Muscle of arm (tissue), 12 donors: ENCODE data around the gene POLL. TPM values are rescaled to one million over a fixed set of nuclear protein-coding genes. Genes with fewer than 3 reads are reported as not detected.
"Not testable (repeated sequence)": the region's sequence is repeated elsewhere in the genome, so short reads cannot be mapped to it uniquely, and the experiment has no call there.

Experiments used
- DNase-seq: peaks from one replicate; pipeline ENCODE4 v3.0.0-alpha.2; 2013
- polyA plus RNA-seq, 12 donors: library from polyadenylated mRNA; unstranded; fragments of 120-200 nt; gene quantifications; one replicate each; pipeline ENCODE4 v1.2.1, GENCODE V29; 2013; ENCODE audit not compliant: insufficient read length in 12 of 12

The POLL gene
- polyA plus RNA-seq, 12 donors = 20.8 to 56.0 (median 27.6) TPM; not detected in 1

DNA sequence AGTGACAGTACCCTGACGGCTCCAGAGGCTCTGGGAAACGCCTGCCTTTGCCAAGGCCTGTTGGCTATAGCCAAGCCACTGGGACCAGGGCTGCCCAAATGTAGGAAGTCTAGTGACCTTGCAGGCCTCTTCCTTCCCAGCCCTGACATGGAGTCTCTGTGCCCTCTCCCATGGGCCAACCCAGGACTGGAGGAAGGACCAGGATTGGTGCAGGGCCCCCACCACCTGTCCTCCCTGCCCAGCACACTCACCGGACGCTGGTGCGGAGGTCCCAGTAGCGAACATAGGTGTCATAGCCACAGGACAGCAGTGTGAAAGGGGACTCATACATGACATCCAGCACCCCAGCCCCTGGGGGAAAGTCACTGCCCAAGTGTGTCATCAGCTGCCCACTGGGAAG lies 24.0 kb upstream of the POLL start:
- no peak for DNase-seq

DNA sequence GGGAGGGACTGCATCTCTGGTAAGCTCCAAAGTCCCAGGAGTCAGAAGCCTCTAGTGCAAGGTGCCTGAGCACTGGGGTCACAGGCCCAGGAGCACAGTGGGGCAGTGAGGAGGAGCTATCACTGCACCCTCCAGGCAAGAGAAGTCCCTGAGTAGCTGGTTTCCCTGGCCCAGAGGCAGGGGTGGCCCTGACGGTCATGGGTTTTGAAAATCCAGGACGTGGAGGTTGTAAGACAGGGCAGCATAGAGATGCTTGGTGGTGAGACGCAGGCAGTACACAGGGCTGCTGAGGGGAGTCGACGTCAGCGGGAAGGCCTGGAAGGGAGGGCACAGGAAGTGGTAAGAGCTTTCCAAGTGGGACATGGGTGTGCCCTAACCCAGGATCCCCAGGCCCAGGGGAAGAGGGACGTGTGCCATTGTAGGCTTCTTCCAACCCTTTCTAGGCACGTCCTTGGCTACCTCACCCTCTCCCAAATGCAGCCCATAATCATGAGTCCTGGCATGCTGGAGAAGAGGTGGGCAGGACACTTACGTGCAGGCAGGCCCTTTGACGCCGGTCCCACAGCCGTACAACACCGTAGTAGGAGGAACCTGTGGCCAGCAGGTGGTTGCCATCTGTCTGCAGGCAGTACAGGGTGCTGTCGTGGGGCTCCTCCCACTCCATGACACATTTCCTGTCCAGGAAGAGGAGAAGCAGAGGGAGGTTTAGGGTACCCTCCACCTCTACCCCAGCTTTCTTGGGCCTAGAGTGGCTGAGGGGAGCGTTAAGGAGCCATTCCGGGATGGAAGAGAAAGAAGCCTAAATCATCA lies 23.2 kb upstream of the POLL start:
- DNase-seq = no peak

DNA sequence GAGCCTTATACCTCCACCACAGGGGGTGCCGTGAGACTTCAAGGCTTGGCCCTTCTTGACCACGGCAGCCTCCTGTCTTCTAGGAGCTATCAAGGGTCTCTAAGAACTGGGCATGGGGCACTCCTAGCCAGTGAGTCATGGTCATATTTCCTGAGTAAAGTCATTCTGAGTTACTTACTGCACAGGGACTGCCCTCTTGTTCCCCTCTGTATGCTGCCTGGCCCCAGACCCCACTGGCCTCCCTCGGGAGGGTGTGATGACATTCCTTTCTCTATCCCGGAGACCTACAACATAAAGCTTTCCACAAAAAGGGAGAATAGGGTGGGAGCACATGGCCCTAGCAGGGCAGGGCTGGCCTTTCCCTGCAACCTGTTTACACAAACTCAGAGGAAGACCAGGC lies 21.4 kb upstream of the POLL start:
- DNase-seq = no peak

- DNase-seq = no peak
Measured at GRCh38 chr10:101607124-101607523, 19.1 kb upstream of the POLL start.

GRCh38 chr10:101602761-101603398 lies 14.8 kb upstream of the POLL start:
- DNase-seq = peak; percentile 57

- no peak for DNase-seq
Measured at GRCh38 chr10:101601541-101601940, 13.5 kb upstream of the POLL start.

GRCh38 chr10:101597091-101597900 lies 9.2 kb upstream of the POLL start:
- DNase-seq = no peak

GRCh38 chr10:101595591-101596433 lies 7.8 kb upstream of the POLL start:
- DNase-seq = peak; percentile 7

- not testable (repeated sequence) for DNase-seq
Measured at GRCh38 chr10:101593331-101593730, 5.3 kb upstream of the POLL start.

DNA sequence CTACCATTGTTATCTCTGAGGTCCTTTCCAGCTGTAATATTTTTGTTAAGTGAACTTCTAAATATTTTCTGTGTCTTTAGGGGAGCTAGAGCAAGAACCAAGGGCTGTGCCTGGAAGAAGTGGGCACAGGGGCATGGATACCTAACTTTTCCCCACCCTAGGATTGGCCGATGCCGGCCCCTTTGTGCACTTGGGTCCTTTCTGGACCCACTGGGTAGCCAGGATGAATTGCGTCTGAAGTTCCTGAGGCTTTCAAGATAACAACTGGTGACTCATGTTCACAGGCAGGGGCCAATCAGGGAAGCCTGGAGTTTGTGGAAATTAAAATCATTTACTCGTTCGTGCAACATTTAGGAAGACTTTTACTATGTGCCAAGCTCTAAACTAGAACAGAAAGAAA lies 822 bp upstream of the POLL start:
- no peak for DNase-seq

GRCh38 chr10:101585841-101586240 lies 2.2 kb downstream of the POLL start:
- DNase-seq = no peak

DNA sequence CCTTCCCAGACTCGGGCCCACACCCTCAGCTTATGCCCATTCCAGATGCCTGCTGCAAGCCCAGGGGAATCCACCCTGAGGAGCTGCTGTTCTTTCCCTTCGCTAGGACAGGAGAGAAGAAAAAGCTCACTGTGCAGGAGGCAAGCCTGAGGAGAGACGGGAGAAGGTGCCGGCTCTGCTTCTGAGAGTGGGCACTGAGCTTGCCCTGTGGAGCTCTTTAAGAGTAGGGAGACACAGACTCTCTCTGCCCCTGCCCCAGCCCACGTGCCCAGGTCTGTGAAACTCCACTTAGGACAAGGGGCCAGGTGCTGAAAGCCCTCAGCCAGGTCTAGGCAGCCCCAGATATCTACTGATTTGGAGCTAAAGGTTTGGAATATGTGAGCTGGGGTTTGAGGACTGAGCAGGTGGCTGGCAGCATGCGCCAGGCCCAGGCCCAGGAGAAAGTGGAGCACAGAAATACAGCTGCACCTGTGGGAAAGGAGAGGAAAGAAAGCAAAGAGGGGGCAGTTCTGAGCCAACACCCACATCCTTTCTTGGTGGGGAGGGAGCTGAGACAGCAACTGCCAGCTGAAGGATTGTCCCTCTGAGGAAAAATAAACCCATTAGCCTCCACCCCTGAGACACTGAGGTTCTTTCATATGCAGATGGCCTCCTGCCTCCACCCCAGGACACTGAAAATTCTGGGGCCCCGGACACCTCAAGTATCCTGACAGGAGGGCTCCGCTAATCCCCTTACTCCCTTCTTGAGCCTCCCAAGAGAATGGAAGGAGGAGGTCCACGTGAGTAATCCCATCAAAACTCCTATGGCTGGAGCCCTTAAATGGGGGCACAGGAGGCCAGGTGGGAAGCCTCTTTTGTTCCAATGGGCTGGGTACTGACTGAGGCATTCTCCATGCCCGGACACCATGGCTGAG lies 7.3 kb downstream of the POLL start:
- DNase-seq = no peak

GRCh38 chr10:101579516-101579870 lies 8.6 kb downstream of the POLL start:
- no peak for DNase-seq

DNA sequence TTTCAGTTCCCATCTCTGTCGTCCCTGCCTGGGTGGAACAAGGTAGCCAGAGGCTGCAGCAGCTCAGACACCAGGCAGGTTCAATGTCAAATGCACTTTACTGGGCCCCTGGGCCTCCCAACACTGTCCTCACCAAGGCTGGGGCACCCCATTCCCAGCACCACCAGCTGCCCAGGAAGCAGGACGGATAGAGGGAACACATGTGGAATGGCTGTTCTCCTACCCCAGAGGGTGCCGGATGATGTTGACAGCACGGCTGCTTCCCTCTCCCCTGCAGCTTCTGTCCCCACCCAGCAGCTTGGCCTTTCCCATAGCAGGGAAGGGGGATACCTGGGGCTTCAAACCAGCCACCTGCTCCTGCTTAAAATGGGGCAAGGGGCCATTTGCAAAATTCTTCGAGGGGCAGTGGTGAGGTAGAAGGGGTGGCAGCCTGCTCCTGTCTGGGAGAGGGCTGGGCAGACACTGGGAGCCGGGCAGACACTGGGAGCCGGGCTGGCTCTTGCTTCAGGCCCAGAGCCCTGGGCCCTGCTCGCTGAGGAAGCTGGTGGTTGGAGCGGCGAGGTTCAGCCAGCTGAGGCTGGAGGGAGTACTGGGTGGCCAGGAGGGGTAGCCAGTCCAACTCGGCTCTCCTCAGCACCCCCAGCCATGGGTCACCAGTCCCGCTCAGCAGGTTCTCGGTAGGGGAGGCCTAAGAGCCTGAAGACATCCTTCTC lies 9.1 kb downstream of the POLL start:
- no peak for DNase-seq

- no peak for DNase-seq
Measured at GRCh38 chr10:101578192-101578591, 9.9 kb downstream of the POLL start.

GRCh38 chr10:101577121-101577871 lies 10.8 kb downstream of the POLL start:
- DNase-seq = no peak

GRCh38 chr10:101576211-101576863 lies 11.7 kb downstream of the POLL start:
- no peak for DNase-seq

DNA sequence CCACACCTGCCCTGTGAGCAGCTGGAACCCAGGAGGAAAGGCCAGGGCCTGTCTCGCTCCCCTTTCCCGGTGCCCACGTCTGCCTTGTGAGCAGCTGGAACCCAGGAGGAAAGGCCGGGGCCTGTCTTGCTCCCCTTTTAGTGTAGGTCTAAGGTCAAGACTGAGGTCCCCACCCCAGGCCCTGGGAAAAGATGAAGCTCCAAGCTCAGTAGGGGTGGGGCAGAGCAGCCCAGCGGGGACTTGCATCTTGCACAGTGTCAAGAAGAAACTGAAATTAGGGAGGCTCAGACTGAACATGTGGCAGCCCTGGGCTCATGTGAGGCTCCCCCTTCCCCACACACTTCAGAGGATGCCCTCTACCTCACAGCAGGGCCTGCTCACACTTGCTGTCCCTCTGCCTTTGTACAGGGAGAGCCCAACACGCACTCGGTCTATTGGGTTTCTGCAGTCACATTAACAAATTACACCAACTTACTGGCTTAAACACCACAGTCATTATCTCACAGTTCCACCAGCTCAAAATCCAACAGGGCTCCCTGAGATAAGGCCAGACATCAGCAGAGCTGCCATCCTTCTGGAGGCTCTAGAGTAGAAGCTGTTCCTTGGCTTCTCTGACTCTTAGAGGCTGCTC lies 12.4 kb downstream of the POLL start:
- DNase-seq = no peak
